IMR-90 (cell line): ENCODE measurements around the gene GKN2. TPM values are rescaled to one million over a fixed set of nuclear protein-coding genes. Genes with fewer than 3 reads are reported as not detected.

Experiments
- ATAC-seq: fragments of 200-7000 bp; cut with Tn5 transposase; 2 replicates; pipeline ENCODE4 v1.9.1; 2020; ENCODE audit warnings: low read depth, mild to moderate bottlenecking, moderate library complexity
- BruUV-seq: library from RNA; stranded (reverse); fragments of 400-500 nt; replicated peaks from 2 replicates; lab custom pipeline; 2021; lab: Mats Ljungman, UMichigan
- CTCF ChIA-PET: fragments of 300-600 bp; formaldehyde crosslinking; extraction: SDS; loops from one replicate; lab custom pipeline; 2021; ENCODE audit warnings: antibody characterized with exemption; lab: Yijun Ruan, JAX
- POLR2A ChIA-PET: fragments of 300-600 bp; sonication (Branson Sonifier 250); formaldehyde crosslinking; loops from one replicate; lab custom pipeline; 2022; ENCODE audit warnings: antibody characterized with exemption; ENCODE audit not compliant: unreplicated experiment; lab: Charles Lee
- DNase-seq: peaks from one replicate; pipeline ENCODE4 v3.0.0; 2013
- H2AFZ ChIP-seq: replicated peaks from 2 replicates; pipeline ENCODE3; 2013; ENCODE audit warnings: low read length, mild to moderate bottlenecking; ENCODE audit not compliant: poor library complexity
- H2AK5ac ChIP-seq: 2 replicates; pipeline ENCODE4 v1.6.1; 2013; ENCODE audit warnings: low read depth, low read length, inconsistent platforms
- H2AK9ac ChIP-seq: replicated peaks from 2 replicates; pipeline ENCODE3; 2013; ENCODE audit warnings: mild to moderate bottlenecking, low read depth, low read length, moderate library complexity; ENCODE audit not compliant: poor library complexity
- H2BK120ac ChIP-seq: 2 replicates; pipeline ENCODE4 v1.6.1; 2013; ENCODE audit warnings: low read depth, low read length, inconsistent platforms
- H2BK15ac ChIP-seq: 3 replicates; pipeline ENCODE4 v1.6.1; 2013; ENCODE audit warnings: low read depth, low read length, inconsistent platforms
- H2BK20ac ChIP-seq: 2 replicates; pipeline ENCODE4 v1.6.1; 2013; ENCODE audit warnings: low read depth, mild to moderate bottlenecking, inconsistent platforms, low read length, moderate library complexity
- H2BK5ac ChIP-seq: 2 replicates; pipeline ENCODE4 v1.6.1; 2013; ENCODE audit warnings: mild to moderate bottlenecking, low read depth, low read length, inconsistent platforms; ENCODE audit not compliant: poor library complexity, severe bottlenecking
- H3K14ac ChIP-seq: replicated peaks from 2 replicates; pipeline ENCODE4 v1.6.1; 2013; ENCODE audit warnings: low read depth, low read length, inconsistent platforms
- H3K18ac ChIP-seq: 2 replicates; pipeline ENCODE4 v1.6.1; 2013; ENCODE audit warnings: low read depth, low read length, control low read depth
- H3K23ac ChIP-seq: 2 replicates; pipeline ENCODE4 v1.6.1; 2013; ENCODE audit warnings: low read depth, low read length, inconsistent platforms
- H3K27ac ChIP-seq: 2 replicates; pipeline ENCODE4 v1.5.1; 2013; ENCODE audit warnings: mild to moderate bottlenecking, control low read depth, low read length; ENCODE audit not compliant: insufficient read depth
- H3K27me3 ChIP-seq: 2 replicates; pipeline ENCODE4 v1.6.1; 2013; ENCODE audit warnings: low read length; ENCODE audit not compliant: control insufficient read depth, insufficient read depth
- H3K36me3 ChIP-seq: 2 replicates; pipeline ENCODE4 v1.6.1; 2013; ENCODE audit warnings: low read length, mixed read lengths; ENCODE audit not compliant: control insufficient read depth, insufficient read depth
- H3K4ac ChIP-seq: 2 replicates; pipeline ENCODE4 v1.6.1; 2013; ENCODE audit warnings: low read depth, low read length, inconsistent platforms
- H3K4me1 ChIP-seq: 2 replicates; pipeline ENCODE4 v1.6.1; 2013; ENCODE audit warnings: low read length, mixed read lengths; ENCODE audit not compliant: control insufficient read depth, insufficient read depth
- H3K4me2 ChIP-seq: 2 replicates; pipeline ENCODE4 v1.6.1; 2013; ENCODE audit warnings: low read depth, mild to moderate bottlenecking, control low read depth, low read length, moderate library complexity
- H3K4me3 ChIP-seq: 2 replicates; pipeline ENCODE4 v1.5.1; 2013; ENCODE audit warnings: low read depth, mild to moderate bottlenecking, control low read depth, low read length, moderate library complexity; ENCODE audit not compliant: insufficient read depth
- H3K56ac ChIP-seq: 2 replicates; pipeline ENCODE4 v1.6.1; 2013; ENCODE audit warnings: low read length, inconsistent platforms; ENCODE audit not compliant: insufficient read depth; ENCODE audit errors: extremely low read depth
- H3K79me1 ChIP-seq, 2 experiments: 2 replicates each; pipeline ENCODE4 v1.6.1; 2013; ENCODE audit warnings: low read length in 2 of 2, inconsistent platforms in 1 of 2, low read depth in 1 of 2
- H3K9ac ChIP-seq: 2 replicates; pipeline ENCODE4 v1.6.1; 2013; ENCODE audit warnings: low read depth, low read length, control low read depth
- H3K9me1 ChIP-seq: 2 replicates; pipeline ENCODE4 v1.6.1; 2013; ENCODE audit warnings: low read length, inconsistent platforms; ENCODE audit not compliant: insufficient read depth
- H3K9me3 ChIP-seq: 2 replicates; pipeline ENCODE4 v1.6.1; 2013; ENCODE audit warnings: low read length; ENCODE audit not compliant: control insufficient read depth, insufficient read depth
- H4K20me1 ChIP-seq: 2 replicates; pipeline ENCODE4 v1.6.1; 2013; ENCODE audit warnings: low read length, inconsistent platforms; ENCODE audit not compliant: insufficient read depth
- H4K5ac ChIP-seq: 2 replicates; pipeline ENCODE4 v1.6.1; 2013; ENCODE audit warnings: mild to moderate bottlenecking, low read depth, low read length, control low read depth
- H4K8ac ChIP-seq, 2 experiments: 2 replicates each; pipeline ENCODE4 v1.6.1; 2013; ENCODE audit warnings: low read depth in 2 of 2, low read length in 2 of 2, control low read depth in 1 of 2, inconsistent platforms in 1 of 2
- H4K91ac ChIP-seq: 2 replicates; pipeline ENCODE4 v1.6.1; 2013; ENCODE audit warnings: low read depth, low read length, inconsistent platforms; ENCODE audit not compliant: insufficient read depth
- BHLHE40 ChIP-seq: fragments of 150-350 bp; IDR thresholded peaks from 2 replicates; pipeline ENCODE4 v1.6.1; 2016; ENCODE audit warnings: mild to moderate bottlenecking, low read depth, low read length
- CEBPB ChIP-seq: IDR thresholded peaks from 2 replicates; pipeline ENCODE4 v1.6.1; 2012; ENCODE audit warnings: low read depth, low read length, improper control_type of control experiment
- CHD1 ChIP-seq: IDR thresholded peaks from 2 replicates; pipeline ENCODE4 v1.6.1; 2012; ENCODE audit warnings: low read depth, low read length, improper control_type of control experiment
- CTCF ChIP-seq: conservative IDR thresholded peaks from 2 replicates; pipeline ENCODE4 v1.5.1; 2012; ENCODE audit warnings: mild to moderate bottlenecking, low read depth, low read length, improper control_type of control experiment
- ELK1 ChIP-seq: fragments of 150-350 bp; IDR thresholded peaks from 2 replicates; pipeline ENCODE4 v1.6.1; 2016; ENCODE audit warnings: low read depth, mild to moderate bottlenecking, low read length, moderate library complexity, borderline replicate concordance
- FOS ChIP-seq: fragments of 150-350 bp; IDR thresholded peaks from 2 replicates; pipeline ENCODE4 v1.6.1; 2016; ENCODE audit warnings: low read depth, low read length
- MAZ ChIP-seq: IDR thresholded peaks from 2 replicates; pipeline ENCODE4 v1.6.1; 2012; ENCODE audit warnings: low read depth, mild to moderate bottlenecking, low read length, improper control_type of control experiment, moderate library complexity, borderline replicate concordance
- MXI1 ChIP-seq: IDR thresholded peaks from 2 replicates; pipeline ENCODE4 v1.6.1; 2012; ENCODE audit warnings: low read depth, mild to moderate bottlenecking, low read length, moderate library complexity, borderline replicate concordance
- NFE2L2 ChIP-seq: fragments of 150-350 bp; IDR thresholded peaks from 2 replicates; pipeline ENCODE4 v1.6.1; 2016; ENCODE audit warnings: low read depth, mild to moderate bottlenecking, low read length
- POLR2A ChIP-seq: IDR thresholded peaks from 2 replicates; pipeline ENCODE4 v1.6.1; 2012; ENCODE audit warnings: mild to moderate bottlenecking, low read depth, low read length
- RAD21 ChIP-seq: IDR thresholded peaks from 2 replicates; pipeline ENCODE4 v1.6.1; 2012; ENCODE audit warnings: low read length, improper control_type of control experiment
- RCOR1 ChIP-seq: IDR thresholded peaks from 2 replicates; pipeline ENCODE4 v1.6.1; 2012; ENCODE audit warnings: mild to moderate bottlenecking, low read length, improper control_type of control experiment; ENCODE audit not compliant: insufficient replicate concordance
- RFX5 ChIP-seq: IDR thresholded peaks from 2 replicates; pipeline ENCODE4 v1.8.0; 2012; ENCODE audit warnings: low read depth, mild to moderate bottlenecking, low read length, moderate library complexity
- USF2 ChIP-seq: fragments of 150-350 bp; IDR thresholded peaks from 2 replicates; pipeline ENCODE4 v1.6.1; 2017; ENCODE audit warnings: mild to moderate bottlenecking, antibody characterized with exemption, low read length, low read depth
- WGBS, 2 experiments: methylation state at CpG; one replicate each; pipeline versions ENCODE4 v1.1.5 to v1.1.7; 2013; ENCODE audit warnings: missing lambda C conversion rate in 2 of 2; ENCODE audit not compliant: insufficient read length in 1 of 2; ENCODE audit errors: extremely low coverage in 2 of 2; 5-methylcytosine and 5-hydroxymethylcytosine counted together
- dilution Hi-C: fragments of 300-500 bp; cut with HindIII; formaldehyde crosslinking; loops from one replicate; pipeline ENCODE4 v1.14.3; 2018; ENCODE audit warnings: low sequenced_read_pairs; ENCODE audit not compliant: unreplicated experiment
- in situ Hi-C: fragments of 300-500 bp; cut with MboI; formaldehyde crosslinking; loops from 3 replicates; pipeline ENCODE4 v1.14.3; 2019; ENCODE audit warnings: low sequenced_read_pairs, inconsistent platforms, mixed read lengths
- intact Hi-C: fragments of 100-400 bp; cut with micrococcal nuclease; formaldehyde crosslinking; loops from 2 replicates; pipeline ENCODE4 v1.10.0; 2022
- polyA plus RNA-seq, 3 experiments: library from polyadenylated mRNA; depleted of rRNA; stranded (reverse); fragments of >200 nt; gene quantifications; 2 replicates each; pipeline ENCODE4 v1.2.3, GENCODE V29; 2012; ENCODE audit warnings: low replicate concordance in 1 of 3
- total RNA-seq: library from RNA; depleted of rRNA; stranded (reverse); fragments of >200 nt; gene quantifications from 2 replicates; pipeline ENCODE4 v1.2.3, GENCODE V29; 2012

GKN2 gene
- total and polyA plus RNA-seq, 2 of the 4 experiments (the other 2 are of a cell fraction) = not detected

- Histone ChIP-seq H4K20me1 (no peaks in the 10 kb centered on the region), H3K9me3 (no peaks in the 10 kb centered on the region), H2AFZ (no peak overlapping the region), H3K4me1 (peaks cover 3% of the 10 kb centered on the region; the same call in 1 of the 2 replicates), H3K4me2 (no peak overlapping the region), H4K8ac (no peak overlapping the region), H3K23ac (no peak overlapping the region), H3K36me3 (no peaks in the 10 kb centered on the region), H2AK9ac (no peak overlapping the region), H4K91ac (no peak overlapping the region), H2BK15ac (no peak overlapping the region), H3K4me3 (no peak overlapping the region), H3K18ac (no peak overlapping the region), H3K27ac (no peak overlapping the region), H3K9ac (no peak overlapping the region), H3K9me1 (peaks cover 7% of the 10 kb centered on the region), H3K4ac (no peak overlapping the region), H3K14ac (no peak overlapping the region), H3K56ac (no peak overlapping the region), H2BK20ac (no peak overlapping the region), H2BK5ac (no peak overlapping the region), H2AK5ac (no peak overlapping the region), H4K5ac (no peak overlapping the region), H2BK120ac (no peak overlapping the region), H3K79me1 (no peaks in the 10 kb centered on the region), H3K27me3 (no peaks in the 10 kb centered on the region; the same call in 1 of the 2 replicates)
- ChIA-PET CTCF (interaction anchor here (0.6 to 2.7 kb wide), 5 partner anchors 82 to 732 kb away, joined by 3 to 24 read pairs (median 4); no protein-coding TSS in a partner anchor), POLR2A (no interaction called here)
- intact Hi-C loops = no loop called here
- BruUV-seq = no TSS peak
- no peak for TF ChIP-seq POLR2A
- no peak for TF ChIP-seq BHLHE40
- TF ChIP-seq RAD21 = no peak
- TF ChIP-seq MXI1 = no peak
- TF ChIP-seq FOS = no peak
- no peak for TF ChIP-seq CTCF
- TF ChIP-seq MAZ = no peak
- TF ChIP-seq CHD1 = no peak
- TF ChIP-seq USF2 = no peak
- no peak for TF ChIP-seq NFE2L2
- TF ChIP-seq ELK1 = no peak
- TF ChIP-seq CEBPB = no peak
- TF ChIP-seq RCOR1 = no peak
- TF ChIP-seq RFX5 = no peak
- in situ Hi-C loops = loop anchor here (10.0 kb wide), 1 partner anchor 462 kb away; the partner anchor contains the start of genes APLF and FBXO48
- no peak for DNase-seq
- ATAC-seq = no peak
- dilution Hi-C loops = no loop called here
- WGBS, 2 experiments = no CpG with 5 or more reads among the region's 4 CpGs
Observed at GRCh38 chr2:68926796-68927195, 25.9 kb downstream of the GKN2 start.
